RWPE2 (cell line): ENCODE measurements around the gene PRDM1.

Experiments used
- ATAC-seq: fragments of 200-7000 bp; cut with Tn5 transposase; 3 replicates; pipeline ENCODE4 v1.9.1; 2021; ENCODE audit warnings: low read depth
- DNase-seq: peaks from one replicate; pipeline ENCODE4 v3.0.0-alpha.2; 2020; ENCODE audit warnings: low spot score
- H3K27ac ChIP-seq: fragments of 450-650 bp; 2 replicates; pipeline ENCODE4 v1.5.1; 2017; ENCODE audit warnings: mild to moderate bottlenecking; ENCODE audit not compliant: poor library complexity, severe bottlenecking
- H3K27me3 ChIP-seq: fragments of 250-450 bp; sonication (Bioruptor Pico); 2 replicates; pipeline ENCODE4 v1.5.1; 2021; ENCODE audit warnings: mild to moderate bottlenecking, moderate library complexity; ENCODE audit not compliant: insufficient read depth, poor library complexity, severe bottlenecking
- H3K36me3 ChIP-seq: fragments of 250-450 bp; sonication (Bioruptor Pico); 2 replicates; pipeline ENCODE4 v1.5.1; 2020; ENCODE audit warnings: low read depth, mild to moderate bottlenecking, moderate library complexity
- H3K4me1 ChIP-seq: fragments of 250-450 bp; sonication (Bioruptor Pico); 2 replicates; pipeline ENCODE4 v1.5.1; 2021; ENCODE audit warnings: mild to moderate bottlenecking, moderate library complexity; ENCODE audit not compliant: insufficient read depth, poor library complexity, severe bottlenecking
- H3K4me3 ChIP-seq: fragments of 250-450 bp; sonication (Bioruptor Pico); 2 replicates; pipeline ENCODE4 v1.5.1; 2021; ENCODE audit warnings: mild to moderate bottlenecking, moderate library complexity; ENCODE audit not compliant: severe bottlenecking
- H3K9me3 ChIP-seq: fragments of 250-450 bp; sonication (Bioruptor Pico); 2 replicates; pipeline ENCODE4 v1.5.1; 2021; ENCODE audit warnings: mild to moderate bottlenecking, moderate library complexity; ENCODE audit not compliant: severe bottlenecking
- CTCF ChIP-seq: fragments of 450-650 bp; IDR thresholded peaks from one replicate; pipeline ENCODE4 v1.5.1; 2017; ENCODE audit warnings: mild to moderate bottlenecking, moderate library complexity; ENCODE audit not compliant: poor library complexity, severe bottlenecking

Gene PRDM1

GRCh38 chr6:106084989-106085691, 996 bp upstream of the PRDM1 start:
- Histone ChIP-seq H3K27ac (peak overlapping the region; percentile 82), H3K27me3 (no peaks in the 10 kb centered on the region), H3K36me3 (peaks cover 14% of the 10 kb centered on the region), H3K9me3 (no peaks in the 10 kb centered on the region), H3K4me3 (peak overlapping the region; percentile 46), H3K4me1 (peaks cover 27% of the 10 kb centered on the region)
- no peak for DNase-seq
- no peak for TF ChIP-seq CTCF
- peak; percentile 4; the same call in 1 of the 3 replicates for ATAC-seq

GRCh38 chr6:106085692-106085983, 498 bp upstream of the PRDM1 start:
- Histone ChIP-seq H3K4me3 (peak overlapping the region; percentile 46), H3K9me3 (no peaks in the 10 kb centered on the region), H3K36me3 (peaks cover 19% of the 10 kb centered on the region), H3K4me1 (peaks cover 27% of the 10 kb centered on the region), H3K27me3 (no peaks in the 10 kb centered on the region), H3K27ac (peak overlapping the region; percentile 82)
- peak; percentile 2 for ATAC-seq
- no peak for DNase-seq
- no peak for TF ChIP-seq CTCF

- peak overlapping the region; percentile 82 for H3K27ac ChIP-seq
- peak overlapping the region; percentile 46 for H3K4me3 ChIP-seq
- ATAC-seq, result no peak
- no peak for DNase-seq
- H3K36me3 ChIP-seq, result peaks cover 31% of the 10 kb centered on the region
- no peaks in the 10 kb centered on the region for H3K9me3 ChIP-seq
- H3K4me1 ChIP-seq, result peaks cover 27% of the 10 kb centered on the region
- no peaks in the 10 kb centered on the region for H3K27me3 ChIP-seq
- no peak for TF ChIP-seq CTCF
Measured at GRCh38 chr6:106086814-106087175, 659 bp downstream of the PRDM1 start.

GRCh38 chr6:106087548-106088325, 1.6 kb downstream of the PRDM1 start:
- Histone ChIP-seq H3K9me3 (no peaks in the 10 kb centered on the region), H3K36me3 (peaks cover 32% of the 10 kb centered on the region), H3K4me1 (peaks cover 23% of the 10 kb centered on the region), H3K4me3 (peak overlapping the region; percentile 46), H3K27ac (peak overlapping the region; percentile 82), H3K27me3 (no peaks in the 10 kb centered on the region)
- no peak for TF ChIP-seq CTCF
- DNase-seq (no peak), ATAC-seq (peak; percentile 15; the same call in 1 of the 3 replicates)

GRCh38 chr6:106090001-106090400, 3.9 kb downstream of the PRDM1 start:
- peaks cover 14% of the 10 kb centered on the region for H3K4me1 ChIP-seq
- peaks cover 40% of the 10 kb centered on the region for H3K36me3 ChIP-seq
- peak; percentile 36 for TF ChIP-seq CTCF
- no peaks in the 10 kb centered on the region for H3K27me3 ChIP-seq
- H3K4me3 ChIP-seq, result no peak overlapping the region
- no peaks in the 10 kb centered on the region for H3K9me3 ChIP-seq
- no peak overlapping the region for H3K27ac ChIP-seq
- ATAC-seq (no peak), DNase-seq (no peak)
